Measurements from ENCODE around the gene PGAP3.

DNA sequence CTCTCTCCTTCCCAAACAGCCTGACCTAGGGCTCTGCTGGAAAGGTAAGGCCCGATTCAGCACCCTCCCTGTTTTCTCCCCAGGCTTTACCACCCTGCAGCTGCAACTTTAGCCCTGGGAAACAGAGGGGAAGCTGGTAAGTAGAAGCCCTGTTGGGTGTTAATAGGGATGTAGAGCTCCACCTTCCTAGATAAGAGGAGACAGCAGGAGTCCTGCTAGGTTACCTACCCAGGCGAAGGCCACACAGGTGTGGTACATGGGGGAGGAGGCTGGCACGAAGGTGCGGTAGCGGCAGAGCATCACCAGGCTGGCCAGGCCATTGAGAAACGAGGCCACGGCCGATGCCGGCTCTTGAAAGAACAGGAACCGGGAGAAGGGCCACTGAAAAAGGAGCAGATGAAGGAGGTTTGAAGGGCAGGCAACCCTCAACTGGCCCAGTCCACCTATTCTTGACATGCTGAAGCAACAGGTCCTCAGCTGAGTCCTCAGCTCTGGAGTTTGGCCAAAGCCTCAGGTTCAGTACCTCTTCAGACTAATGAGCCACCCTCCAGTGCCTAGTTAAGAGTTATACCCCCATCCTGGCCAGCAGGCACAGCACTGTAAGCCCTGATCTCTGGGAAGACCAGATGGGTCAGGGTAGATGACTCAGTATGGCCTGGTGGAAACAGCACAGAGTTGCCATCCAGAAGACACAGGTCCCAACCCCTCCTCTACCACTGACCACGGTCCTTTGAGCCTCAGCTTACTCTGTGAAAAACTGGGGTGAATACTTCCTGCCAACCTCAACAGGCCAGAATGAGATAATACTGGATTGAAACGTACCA, 3.3 kb downstream of the PGAP3 start:
- no peak for TF ChIP-seq CTCF (IDR thresholded peaks at IDR 0.05)
- no peak for TF ChIP-seq POLR2A (IDR thresholded peaks at IDR 0.05)
- no peak for TF ChIP-seq POLR2AphosphoS5 (IDR thresholded peaks at IDR 0.05)
